NCI-H446 treated with DMSO at 0.1 percent for 48 hours (cell line): ENCODE results near the gene FBXW7.

Experiments used
- DNase-seq: peaks from one replicate; lab custom pipeline; 2025; lab: John Stamatoyannopoulos, UW

Gene FBXW7

GRCh38 chr4:152427981-152428380 is 107.9 kb downstream of the FBXW7 start:
- no peak for DNase-seq

DNA sequence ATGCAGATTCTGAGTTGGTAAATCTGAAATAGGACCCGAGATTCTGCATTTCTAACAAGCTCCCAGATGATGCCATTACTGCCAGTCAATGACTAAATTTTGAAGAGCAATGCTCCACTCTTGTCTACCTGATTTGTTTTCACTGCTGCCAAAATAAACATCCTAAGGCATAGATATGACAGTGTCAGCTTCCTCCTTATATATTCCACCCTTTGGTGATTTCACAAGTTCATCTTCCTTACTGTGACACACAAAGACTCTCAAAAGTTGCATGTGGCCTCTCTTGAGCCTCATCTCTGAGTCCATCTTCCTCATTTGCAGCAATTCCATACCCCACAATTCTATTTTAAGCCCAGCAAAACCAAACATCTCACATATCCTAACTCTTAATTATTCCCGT is 110.9 kb downstream of the FBXW7 start:
- no peak for DNase-seq

DNA sequence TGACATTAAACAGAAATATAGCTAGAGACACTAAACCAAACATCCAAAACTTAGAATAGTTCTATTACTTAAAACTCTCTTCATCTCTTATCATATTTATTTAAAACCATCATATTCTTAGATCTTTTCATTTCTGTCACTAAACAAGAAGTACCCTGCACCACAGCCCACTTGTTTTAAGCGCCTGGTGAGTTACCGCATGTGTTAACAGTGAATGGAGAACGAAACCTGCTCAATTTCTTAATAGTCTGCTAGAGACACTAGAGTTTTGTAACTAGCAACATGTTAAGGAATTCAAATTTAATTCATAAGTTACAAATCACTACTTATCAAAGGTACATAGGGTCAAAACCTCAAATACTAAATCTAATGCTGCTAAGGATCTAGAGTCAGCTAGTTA is 111.5 kb downstream of the FBXW7 start:
- DNase-seq = no peak

GRCh38 chr4:152422817-152423320 is 113.0 kb downstream of the FBXW7 start:
- DNase-seq = no peak

DNA sequence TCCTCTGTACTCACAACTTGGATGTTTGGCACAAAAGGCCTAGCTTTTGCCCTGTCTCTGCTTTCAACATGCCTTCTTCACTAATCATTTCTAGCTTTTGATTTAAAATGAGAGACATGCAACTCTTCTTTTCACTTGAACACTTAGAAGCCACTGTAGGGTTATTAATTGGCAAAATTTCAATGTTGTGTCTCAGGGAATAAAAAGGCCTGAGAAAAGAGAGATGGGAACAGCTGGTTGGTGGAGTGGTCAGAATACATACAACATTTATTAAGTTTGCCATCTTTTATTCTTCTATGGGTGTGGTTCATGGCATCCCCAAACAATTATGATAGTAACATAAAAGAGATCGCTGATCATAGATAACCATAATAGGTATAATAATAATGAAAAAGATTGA is 114.3 kb downstream of the FBXW7 start:
- DNase-seq = no peak

GRCh38 chr4:152419809-152420208 is 116.1 kb downstream of the FBXW7 start:
- DNase-seq = no peak

DNA sequence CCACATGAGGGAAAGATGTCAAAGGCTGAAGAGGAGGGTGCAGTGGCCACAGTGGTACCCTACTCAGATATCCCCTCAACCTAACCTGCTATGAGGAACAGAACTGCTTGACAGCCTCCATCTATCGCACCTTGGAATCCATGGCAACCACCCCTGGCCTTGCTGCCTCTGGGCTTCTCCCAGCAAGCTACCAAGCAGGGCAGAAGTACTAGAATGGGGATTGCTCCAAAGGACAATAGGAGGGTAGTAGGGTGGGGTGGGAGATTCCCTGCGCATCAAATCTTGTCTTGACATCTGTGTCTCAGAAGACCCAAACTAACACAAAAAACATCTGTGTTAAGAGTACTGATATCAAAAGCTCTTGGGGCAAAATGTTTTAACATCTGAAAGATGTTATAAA is 118.2 kb downstream of the FBXW7 start:
- DNase-seq = no peak

GRCh38 chr4:152415980-152416379 is 119.9 kb downstream of the FBXW7 start:
- DNase-seq = no peak

DNA sequence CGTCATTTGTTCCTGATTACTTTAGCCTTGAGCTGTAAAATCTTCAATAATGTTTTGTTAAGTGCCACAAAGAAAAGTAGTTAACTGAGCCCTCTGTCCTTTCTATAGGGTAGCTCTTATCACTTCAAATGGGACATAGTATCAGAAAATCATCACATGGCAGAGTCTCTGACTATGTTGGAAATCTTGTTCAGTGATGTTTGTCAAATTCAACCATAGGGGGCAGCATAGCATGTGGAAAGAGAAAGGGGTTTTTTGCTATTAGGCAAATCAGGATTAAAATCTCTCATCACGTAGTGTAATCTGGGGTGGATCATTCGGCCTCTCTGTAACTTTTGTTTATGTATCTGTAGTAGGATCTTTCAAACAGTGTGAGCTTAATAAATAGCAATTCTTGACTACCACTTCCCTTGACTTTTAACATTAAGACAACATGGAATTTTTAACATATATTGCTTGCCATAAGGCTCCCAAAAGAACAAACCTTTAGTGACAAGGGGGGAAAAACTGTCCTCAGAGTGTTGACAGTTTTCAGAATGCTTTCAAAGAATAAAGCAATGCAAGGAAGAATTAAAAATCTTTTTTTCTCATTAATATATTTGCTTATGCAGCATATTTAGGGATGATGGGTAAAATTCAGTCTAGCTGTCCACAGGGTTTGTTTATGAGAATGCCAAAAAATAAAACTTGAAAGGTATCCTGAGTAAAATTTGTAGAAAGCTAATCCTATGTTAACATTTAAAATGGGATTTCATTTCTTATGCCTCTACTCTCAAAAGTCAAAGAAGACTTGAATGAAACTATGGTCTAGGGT is 127.2 kb downstream of the FBXW7 start:
- DNase-seq = no peak

DNA sequence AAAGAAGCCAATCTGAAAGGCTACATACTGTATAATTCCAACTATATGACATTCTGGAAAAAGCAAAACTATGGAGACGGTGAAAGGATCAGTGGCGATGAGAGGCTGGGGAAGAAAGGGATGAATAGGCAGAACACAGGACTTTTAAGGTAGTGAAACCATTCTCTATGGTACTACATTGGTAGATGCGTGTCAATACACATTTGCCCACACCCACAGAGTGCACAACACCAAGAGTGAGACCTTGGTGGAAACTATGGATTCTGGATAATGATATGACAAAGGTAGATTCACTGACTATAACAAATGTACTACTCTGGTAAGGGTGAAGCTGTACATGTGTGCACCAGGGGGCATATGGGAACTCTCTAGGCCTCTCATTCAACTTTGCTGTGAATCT is 134.5 kb downstream of the FBXW7 start:
- no peak for DNase-seq

GRCh38 chr4:152399246-152399645 is 136.6 kb downstream of the FBXW7 start:
- DNase-seq = no peak

DNA sequence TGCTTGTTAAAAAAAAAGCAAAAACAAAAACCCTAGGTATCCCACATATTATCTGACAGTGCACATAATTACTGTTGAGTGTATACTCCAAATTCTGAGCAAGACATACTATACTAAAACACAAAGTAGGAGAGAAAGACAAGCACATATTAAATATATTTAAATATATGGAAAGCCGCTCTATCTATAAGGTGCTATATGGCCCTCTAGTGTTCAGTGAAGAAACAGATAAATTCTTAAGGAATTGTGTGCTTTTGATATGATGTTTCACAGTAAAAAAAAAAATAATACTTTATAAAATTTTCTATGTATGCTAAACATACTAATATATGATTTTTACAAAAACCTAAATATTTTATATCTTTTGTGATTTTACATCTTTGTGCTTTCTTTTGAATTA is 137.8 kb downstream of the FBXW7 start:
- DNase-seq = no peak

- DNase-seq = no peak
Observed at GRCh38 chr4:152394791-152395190, 141.1 kb downstream of the FBXW7 start.

DNA sequence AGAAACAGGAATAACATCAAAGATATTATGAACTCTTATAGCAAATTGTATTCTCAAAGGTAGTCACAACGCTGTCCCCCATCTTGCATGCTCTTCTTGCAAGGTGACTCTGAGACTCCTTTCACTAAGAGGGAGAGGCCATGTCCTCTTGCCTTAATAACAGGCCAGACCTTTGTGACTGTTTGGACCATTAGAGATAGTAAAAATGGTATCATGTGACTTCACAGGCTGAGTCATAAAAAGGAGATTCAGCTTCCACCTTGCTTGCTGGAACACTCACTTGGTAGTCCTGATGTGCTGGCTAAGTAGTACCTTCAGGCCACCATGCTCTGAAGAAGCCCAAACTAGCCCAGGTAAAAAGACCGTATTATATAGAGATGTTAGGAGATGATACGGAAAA is 143.8 kb downstream of the FBXW7 start:
- DNase-seq = no peak

DNA sequence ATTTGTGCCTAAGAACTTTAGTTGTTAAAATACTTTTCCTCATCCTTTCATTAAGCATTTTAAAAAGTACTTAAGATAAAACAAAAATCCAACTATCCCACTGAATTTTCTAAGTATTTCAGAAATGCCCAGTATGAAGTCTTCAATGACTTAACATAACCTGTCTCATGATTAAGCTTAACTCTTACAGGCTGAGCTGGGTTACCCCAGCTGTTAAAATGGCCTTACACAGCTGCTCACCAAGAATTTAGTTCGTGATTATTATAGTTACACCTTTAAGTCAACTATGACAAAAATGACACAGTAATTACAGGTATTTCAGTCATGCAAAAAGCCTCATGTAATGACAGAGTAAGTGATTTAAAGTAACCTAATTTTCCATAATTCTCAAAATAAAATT is 145.7 kb downstream of the FBXW7 start:
- no peak for DNase-seq

DNA sequence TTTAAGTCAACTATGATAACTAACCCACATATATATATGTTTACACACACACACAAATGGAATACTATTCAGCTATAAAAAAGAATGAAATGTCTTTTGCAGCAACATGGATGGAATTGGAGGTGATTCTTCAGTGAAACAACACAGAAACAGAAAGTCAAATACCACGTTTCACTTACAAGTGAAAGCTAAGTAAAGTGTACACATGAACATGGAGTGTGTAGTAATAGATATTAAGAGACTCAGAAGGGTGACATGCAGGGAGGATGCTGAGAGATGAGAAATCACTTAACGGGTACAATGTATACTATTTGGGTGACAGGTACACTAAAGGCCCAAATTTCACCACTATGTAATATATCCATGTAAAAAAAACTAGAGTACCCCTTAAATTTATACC is 146.5 kb downstream of the FBXW7 start:
- DNase-seq = no peak

DNA sequence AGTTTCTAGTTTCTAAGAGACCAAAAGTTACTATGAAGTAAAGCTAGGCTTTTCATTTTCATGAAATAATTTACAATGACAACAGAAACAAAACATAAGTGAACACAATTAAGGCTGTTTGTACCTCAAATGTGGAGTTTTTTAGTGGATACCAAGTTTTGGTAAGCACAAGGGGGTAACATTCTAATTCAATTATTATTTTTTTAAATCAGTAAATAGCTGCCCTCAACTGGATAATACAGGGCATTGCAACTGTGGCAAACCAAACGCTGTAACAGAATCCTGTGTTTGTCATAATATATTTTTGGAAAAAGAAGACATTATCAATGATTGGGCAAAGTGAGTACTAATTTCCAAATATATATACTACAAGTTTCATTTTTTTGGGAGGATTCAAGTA is 150.3 kb downstream of the FBXW7 start:
- DNase-seq = no peak

GRCh38 chr4:152382057-152382785 is 153.7 kb downstream of the FBXW7 start:
- no peak for DNase-seq

DNA sequence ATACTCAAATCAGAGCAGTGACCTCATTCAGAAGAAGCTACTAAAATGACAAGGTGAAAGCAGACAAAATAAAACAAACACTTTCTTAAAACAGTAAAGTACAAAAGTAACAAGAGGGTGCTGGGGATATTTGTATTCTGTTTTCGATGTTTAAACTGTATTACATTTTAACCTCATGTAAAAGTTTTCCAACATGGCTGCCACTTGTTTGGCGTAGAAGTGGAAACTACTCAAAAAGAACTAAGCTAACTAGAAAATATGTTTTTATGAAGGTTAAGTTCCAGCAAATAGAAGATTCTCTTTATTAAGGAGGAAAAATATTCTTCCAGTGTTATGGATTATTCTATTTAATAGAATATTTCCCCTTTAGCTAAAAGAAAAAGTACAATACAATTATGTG is 155.0 kb downstream of the FBXW7 start:
- DNase-seq = no peak

- no peak for DNase-seq
Observed at GRCh38 chr4:152380185-152380584, 155.7 kb downstream of the FBXW7 start.

DNA sequence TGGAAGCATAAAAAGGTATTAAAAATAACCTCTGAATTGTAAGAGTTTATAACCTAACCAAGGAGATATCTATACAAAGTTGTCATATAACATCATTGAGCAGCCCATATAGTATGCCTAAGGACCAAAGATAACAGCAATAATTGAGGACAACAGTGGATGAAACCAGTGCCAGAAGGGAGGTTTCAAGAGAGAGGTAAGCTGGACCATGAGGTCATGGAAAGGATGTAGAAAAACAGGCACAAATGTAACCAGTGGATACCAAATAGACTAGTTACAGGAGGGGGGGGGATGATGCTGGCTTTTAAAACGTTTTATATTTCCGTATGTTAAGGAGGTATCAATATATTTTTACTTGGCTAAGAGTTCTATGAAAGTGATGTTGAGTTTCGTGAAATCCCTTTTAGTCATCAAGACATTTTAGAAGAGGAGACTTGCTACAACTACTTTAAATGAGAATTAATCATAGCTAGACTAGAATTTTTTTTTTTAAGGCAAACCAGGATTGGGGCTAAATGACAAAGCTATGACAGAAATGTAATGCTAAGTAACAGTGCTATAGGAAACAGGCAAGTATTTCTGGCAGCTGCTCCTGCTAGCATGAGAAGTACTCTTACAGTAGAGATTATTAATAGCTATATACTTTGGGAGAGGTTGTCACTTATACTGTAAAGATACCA is 161.1 kb downstream of the FBXW7 start:
- DNase-seq = no peak

DNA sequence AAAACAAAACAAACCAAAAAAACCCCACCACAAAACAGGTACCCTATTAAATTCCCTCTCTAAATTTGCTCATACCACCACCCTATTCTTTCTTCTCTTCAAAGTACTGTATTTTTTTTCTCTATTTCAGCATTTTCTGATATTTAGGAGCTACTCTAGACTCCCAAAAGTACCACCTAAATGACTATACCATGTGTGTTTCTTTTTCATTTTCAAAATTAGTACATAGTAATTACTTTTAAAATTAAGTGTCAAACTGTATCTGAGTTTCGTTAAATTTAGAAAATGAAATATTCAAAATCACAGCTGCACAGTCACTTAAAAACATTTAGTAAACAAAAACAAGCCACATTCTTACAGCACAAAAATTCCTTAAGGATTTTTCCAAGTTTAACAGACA is 161.7 kb downstream of the FBXW7 start:
- DNase-seq = no peak

- DNase-seq = no peak
Observed at GRCh38 chr4:152372444-152372843, 163.4 kb downstream of the FBXW7 start.
